ENCODE measurements around the gene TPM3. TPM values are rescaled to one million over a fixed set of nuclear protein-coding genes. Genes with fewer than 3 reads are reported as not detected.

The TPM3 gene
- total RNA-seq, 1 experiment from 2014 or later: 681 TPM

- Histone ChIP-seq H3K4me1 (peaks cover 31% of the 10 kb centered on the region), H3K36me3 (ENCODE audit: control insufficient read depth, insufficient read depth, low read length) (peaks cover 4% of the 10 kb centered on the region; the same call in 1 of the 2 replicates), H3K9me3 (no peaks in the 10 kb centered on the region), H3K4me3 (ENCODE audit: low read depth, low read length) (peak within 1 kb of the TSS; percentile 97), H3K27me3 (replicated peaks; ENCODE audit: control insufficient read depth, insufficient read depth, low read length) (no peaks in the 10 kb centered on the region)
- peak; percentile 99 for DNase-seq
- Mint-ChIP-seq H3K9me3 (ENCODE audit: unreplicated experiment) (no peaks in the 10 kb centered on the region), H3K4me3 (ENCODE audit: unreplicated experiment) (peak within 1 kb of the TSS; percentile 94), H3K27ac (ENCODE audit: unreplicated experiment) (peak within 1 kb of the TSS; percentile 99), H3K36me3 (ENCODE audit: insufficient read depth, unreplicated experiment) (peaks cover 65% of the 10 kb centered on the region), H3K27me3 (ENCODE audit: insufficient read depth, unreplicated experiment) (no peaks in the 10 kb centered on the region), H3K4me1 (ENCODE audit: low read depth, unreplicated experiment) (peaks cover 15% of the 10 kb centered on the region)
- TF ChIP-seq, protein P1, sequence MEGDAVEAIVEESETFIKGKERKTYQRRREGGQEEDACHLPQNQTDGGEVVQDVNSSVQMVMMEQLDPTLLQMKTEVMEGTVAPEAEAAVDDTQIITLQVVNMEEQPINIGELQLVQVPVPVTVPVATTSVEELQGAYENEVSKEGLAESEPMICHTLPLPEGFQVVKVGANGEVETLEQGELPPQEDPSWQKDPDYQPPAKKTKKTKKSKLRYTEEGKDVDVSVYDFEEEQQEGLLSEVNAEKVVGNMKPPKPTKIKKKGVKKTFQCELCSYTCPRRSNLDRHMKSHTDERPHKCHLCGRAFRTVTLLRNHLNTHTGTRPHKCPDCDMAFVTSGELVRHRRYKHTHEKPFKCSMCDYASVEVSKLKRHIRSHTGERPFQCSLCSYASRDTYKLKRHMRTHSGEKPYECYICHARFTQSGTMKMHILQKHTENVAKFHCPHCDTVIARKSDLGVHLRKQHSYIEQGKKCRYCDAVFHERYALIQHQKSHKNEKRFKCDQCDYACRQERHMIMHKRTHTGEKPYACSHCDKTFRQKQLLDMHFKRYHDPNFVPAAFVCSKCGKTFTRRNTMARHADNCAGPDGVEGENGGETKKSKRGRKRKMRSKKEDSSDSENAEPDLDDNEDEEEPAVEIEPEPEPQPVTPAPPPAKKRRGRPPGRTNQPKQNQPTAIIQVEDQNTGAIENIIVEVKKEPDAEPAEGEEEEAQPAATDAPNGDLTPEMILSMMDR (IDR thresholded peaks at IDR 0.05; ENCODE audit: insufficient read depth in 1 of 2, low read depth in 1 of 2, low read length in 1 of 2, severe bottlenecking in 1 of 2, unreplicated experiment in 1 of 2): no peak
- intact Hi-C loops (cut with micrococcal nuclease; ENCODE audit: unreplicated experiment): loop anchor here (1.0 kb wide), 1 partner anchor 34 kb away; no protein-coding TSS in a partner anchor
- BruUV-seq (replicated peaks): no TSS peak
- ChIA-PET POLR2A (interaction anchor here (0.5 to 1.5 kb wide), 11 partner anchors 21 to 741 kb away, joined by 3 to 6 read pairs (median 4); partner anchors contain the start of genes CREB3L4 and TPM3), CTCF (interaction anchor here (0.5 to 1.1 kb wide), 5 partner anchors 21 to 252 kb away, joined by 3 to 9 read pairs (median 4); no protein-coding TSS in a partner anchor)
These were observed 28.4 kb upstream of the TPM3 start, which contains the start of gene UBAP2L for GRCh38 chr1:154220071-154220969. Gene UBAP2L (plus strand): TSS chr1:154220955. CDS start chr1:154225124, 4,169 bp downstream.

GRCh38 chr1:154219541-154219940 lies 27.6 kb upstream of the TPM3 start:
- Mint-ChIP-seq H3K9me3 (ENCODE audit: unreplicated experiment) (no peaks in the 10 kb centered on the region), H3K27me3 (ENCODE audit: insufficient read depth, unreplicated experiment) (no peaks in the 10 kb centered on the region), H3K4me1 (ENCODE audit: low read depth, unreplicated experiment) (peaks cover 16% of the 10 kb centered on the region), H3K36me3 (ENCODE audit: insufficient read depth, unreplicated experiment) (peaks cover 62% of the 10 kb centered on the region), H3K4me3 (ENCODE audit: unreplicated experiment) (peak overlapping the region; percentile 94), H3K27ac (ENCODE audit: unreplicated experiment) (peak overlapping the region; percentile 99)
- CTCF ChIA-PET: no interaction called here
- POLR2A ChIA-PET: interaction anchor here (1.0 kb wide), 1 partner anchor 33 kb away, joined by 4 read pairs; no protein-coding TSS in a partner anchor
- TF ChIP-seq, protein P1 (IDR thresholded peaks at IDR 0.05; ENCODE audit: insufficient read depth in 1 of 2, low read depth in 1 of 2, low read length in 1 of 2, severe bottlenecking in 1 of 2, unreplicated experiment in 1 of 2): no peak
- Histone ChIP-seq H3K36me3 (ENCODE audit: control insufficient read depth, insufficient read depth, low read length) (peaks cover 4% of the 10 kb centered on the region; the same call in 1 of the 2 replicates), H3K27me3 (replicated peaks; ENCODE audit: control insufficient read depth, insufficient read depth, low read length) (no peaks in the 10 kb centered on the region), H3K4me3 (ENCODE audit: low read depth, low read length) (peak overlapping the region; percentile 68), H3K9me3 (no peaks in the 10 kb centered on the region), H3K4me1 (peaks cover 34% of the 10 kb centered on the region)
- TSS peak; percentile 64 for BruUV-seq (replicated peaks)
- intact Hi-C loops (cut with micrococcal nuclease; ENCODE audit: unreplicated experiment): no loop called here
- peak in 1 of 2 experiments; percentile 11 for DNase-seq

GRCh38 chr1:154218545-154218944 lies 26.6 kb upstream of the TPM3 start:
- H3K9me3 ChIP-seq: no peaks in the 10 kb centered on the region
- H3K4me3 Mint-ChIP-seq (ENCODE audit: unreplicated experiment): peak overlapping the region; percentile 94
- intact Hi-C loops (cut with micrococcal nuclease; ENCODE audit: unreplicated experiment): no loop called here
- TF ChIP-seq, protein P1 (IDR thresholded peaks at IDR 0.05; ENCODE audit: insufficient read depth in 1 of 2, low read depth in 1 of 2, low read length in 1 of 2, severe bottlenecking in 1 of 2, unreplicated experiment in 1 of 2): no peak
- peak overlapping the region; percentile 99 for H3K27ac Mint-ChIP-seq (ENCODE audit: unreplicated experiment)
- no peaks in the 10 kb centered on the region for H3K27me3 Mint-ChIP-seq (ENCODE audit: insufficient read depth, unreplicated experiment)
- H3K4me3 ChIP-seq (ENCODE audit: low read depth, low read length): no peak overlapping the region
- no peaks in the 10 kb centered on the region for H3K9me3 Mint-ChIP-seq (ENCODE audit: unreplicated experiment)
- H3K36me3 ChIP-seq (ENCODE audit: control insufficient read depth, insufficient read depth, low read length): peaks cover 6% of the 10 kb centered on the region; the same call in 1 of the 2 replicates
- H3K36me3 Mint-ChIP-seq (ENCODE audit: insufficient read depth, unreplicated experiment): peaks cover 72% of the 10 kb centered on the region
- ChIA-PET CTCF (no interaction called here), POLR2A (interaction anchor here (0.6 kb wide), 1 partner anchor 18 kb away, joined by 3 read pairs; no protein-coding TSS in a partner anchor)
- no peaks in the 10 kb centered on the region for H3K27me3 ChIP-seq (replicated peaks; ENCODE audit: control insufficient read depth, insufficient read depth, low read length)
- BruUV-seq (replicated peaks): no TSS peak
- peaks cover 20% of the 10 kb centered on the region for H3K4me1 Mint-ChIP-seq (ENCODE audit: low read depth, unreplicated experiment)
- H3K4me1 ChIP-seq: peaks cover 36% of the 10 kb centered on the region
- DNase-seq: no peak
